SK-N-SH treated with all-trans-retinoic acid at 6 μM for 48 hours (cell line): ENCODE data around the gene CDKN1A.

Experiments used
- GLIS3 ChIP-seq: fragments of 250-450 bp; sonication (Bioruptor Pico); IDR thresholded peaks from 2 replicates; pipeline ENCODE4 v1.5.0; 2020; ENCODE audit warnings: mild to moderate bottlenecking, moderate library complexity
- RARB ChIP-seq: fragments of 250-450 bp; sonication (Bioruptor Pico); IDR thresholded peaks from 2 replicates; pipeline ENCODE4 v1.8.0; 2021; ENCODE audit warnings: mild to moderate bottlenecking, moderate library complexity
- SNAI2 ChIP-seq: fragments of 250-450 bp; sonication (Bioruptor Pico); IDR thresholded peaks from 2 replicates; pipeline ENCODE4 v1.5.0; 2020; ENCODE audit warnings: mild to moderate bottlenecking, moderate library complexity
- TF ChIP-seq, protein P1 (sequence below): fragments of 250-450 bp; sonication (Bioruptor Pico); IDR thresholded peaks from 2 replicates; pipeline ENCODE4 v1.8.0; 2020; ENCODE audit warnings: mild to moderate bottlenecking, moderate library complexity, borderline replicate concordance
- TF ChIP-seq, protein P2 (sequence below): fragments of 250-450 bp; sonication (Bioruptor Pico); IDR thresholded peaks from 2 replicates; pipeline ENCODE4 v1.5.1; 2020; ENCODE audit warnings: low read depth, mild to moderate bottlenecking, moderate library complexity

DNA sequence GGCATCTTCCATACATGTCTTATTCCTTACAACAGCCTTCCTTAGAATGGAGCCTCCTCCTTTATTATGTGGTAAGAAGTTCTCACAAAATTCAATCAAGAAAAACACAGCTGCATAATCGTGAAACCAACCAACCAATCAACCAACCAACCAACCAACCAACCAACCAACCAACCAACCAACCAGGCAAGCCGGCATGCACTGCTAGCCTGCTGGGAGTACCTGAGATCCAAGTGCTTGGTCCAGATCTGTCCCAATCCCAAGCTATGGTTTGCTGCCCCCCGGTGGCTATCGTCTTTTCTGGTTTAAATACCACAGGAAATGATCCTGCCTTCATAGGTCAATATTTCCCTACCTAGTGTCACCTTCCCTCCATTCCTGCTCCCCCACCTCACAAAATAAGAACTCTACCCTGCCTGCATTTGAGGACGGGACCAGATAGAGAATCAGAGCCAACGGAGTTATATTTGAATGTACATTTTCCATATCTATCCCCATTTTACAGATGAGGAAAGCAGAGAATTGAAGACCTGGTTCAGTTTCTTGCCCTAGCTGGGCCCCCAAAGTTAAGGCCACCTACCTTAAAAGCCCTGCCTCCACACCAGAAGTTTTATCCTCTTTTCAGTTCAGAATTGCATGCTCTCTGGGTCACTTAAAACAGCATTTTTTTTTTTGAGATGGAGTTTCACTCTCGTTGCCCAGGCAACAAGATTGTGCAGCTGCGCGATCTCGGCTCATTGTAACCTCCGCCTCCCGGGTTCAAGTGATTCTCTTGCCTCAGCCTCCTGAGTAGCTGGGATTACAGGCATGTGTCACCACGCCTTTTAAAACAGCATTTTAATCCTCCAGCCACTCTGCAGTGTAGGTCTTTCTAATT is 46.2 kb downstream of the CDKN1A start:
- TF ChIP-seq, protein P1, sequence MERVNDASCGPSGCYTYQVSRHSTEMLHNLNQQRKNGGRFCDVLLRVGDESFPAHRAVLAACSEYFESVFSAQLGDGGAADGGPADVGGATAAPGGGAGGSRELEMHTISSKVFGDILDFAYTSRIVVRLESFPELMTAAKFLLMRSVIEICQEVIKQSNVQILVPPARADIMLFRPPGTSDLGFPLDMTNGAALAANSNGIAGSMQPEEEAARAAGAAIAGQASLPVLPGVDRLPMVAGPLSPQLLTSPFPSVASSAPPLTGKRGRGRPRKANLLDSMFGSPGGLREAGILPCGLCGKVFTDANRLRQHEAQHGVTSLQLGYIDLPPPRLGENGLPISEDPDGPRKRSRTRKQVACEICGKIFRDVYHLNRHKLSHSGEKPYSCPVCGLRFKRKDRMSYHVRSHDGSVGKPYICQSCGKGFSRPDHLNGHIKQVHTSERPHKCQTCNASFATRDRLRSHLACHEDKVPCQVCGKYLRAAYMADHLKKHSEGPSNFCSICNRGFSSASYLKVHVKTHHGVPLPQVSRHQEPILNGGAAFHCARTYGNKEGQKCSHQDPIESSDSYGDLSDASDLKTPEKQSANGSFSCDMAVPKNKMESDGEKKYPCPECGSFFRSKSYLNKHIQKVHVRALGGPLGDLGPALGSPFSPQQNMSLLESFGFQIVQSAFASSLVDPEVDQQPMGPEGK = no peak
- TF ChIP-seq GLIS3 (CRISPR knock-in tag) (no peak), RARB (CRISPR knock-in tag) (no peak), SNAI2 (CRISPR knock-in tag) (no peak)
- TF ChIP-seq, protein P2, sequence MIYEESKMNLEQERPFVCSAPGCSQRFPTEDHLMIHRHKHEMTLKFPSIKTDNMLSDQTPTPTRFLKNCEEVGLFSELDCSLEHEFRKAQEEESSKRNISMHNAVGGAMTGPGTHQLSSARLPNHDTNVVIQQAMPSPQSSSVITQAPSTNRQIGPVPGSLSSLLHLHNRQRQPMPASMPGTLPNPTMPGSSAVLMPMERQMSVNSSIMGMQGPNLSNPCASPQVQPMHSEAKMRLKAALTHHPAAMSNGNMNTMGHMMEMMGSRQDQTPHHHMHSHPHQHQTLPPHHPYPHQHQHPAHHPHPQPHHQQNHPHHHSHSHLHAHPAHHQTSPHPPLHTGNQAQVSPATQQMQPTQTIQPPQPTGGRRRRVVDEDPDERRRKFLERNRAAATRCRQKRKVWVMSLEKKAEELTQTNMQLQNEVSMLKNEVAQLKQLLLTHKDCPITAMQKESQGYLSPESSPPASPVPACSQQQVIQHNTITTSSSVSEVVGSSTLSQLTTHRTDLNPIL (CRISPR knock-in tag) = no peak
